Prostate gland (tissue), 2 donors: ENCODE data around the gene UST.

Experiments used
- POLR2A ChIP-seq: fragments of 450-650 bp; IDR thresholded peaks from one replicate; pipeline ENCODE4 v1.6.1; 2016; ENCODE audit warnings: antibody characterized with exemption, mild to moderate bottlenecking
- POLR2AphosphoS5 ChIP-seq: sonication (generic); formaldehyde crosslinking; IDR thresholded peaks from one replicate; pipeline ENCODE4 v1.6.1; 2017; ENCODE audit warnings: antibody characterized with exemption
- TF ChIP-seq, protein P1 (sequence below), 4 experiments: fragments of 200-600 bp in 2 of 4; fragments of 450-650 bp in 2 of 4; sonication (generic) in 2 of 4; IDR thresholded peaks; 1 replicate in 3 of 4; 2 replicates in 1 of 4; pipeline ENCODE4 v1.5.1; 2016 to 2019; ENCODE audit warnings: antibody characterized with exemption in 4 of 4, mild to moderate bottlenecking in 2 of 4, moderate library complexity in 2 of 4

DNA sequence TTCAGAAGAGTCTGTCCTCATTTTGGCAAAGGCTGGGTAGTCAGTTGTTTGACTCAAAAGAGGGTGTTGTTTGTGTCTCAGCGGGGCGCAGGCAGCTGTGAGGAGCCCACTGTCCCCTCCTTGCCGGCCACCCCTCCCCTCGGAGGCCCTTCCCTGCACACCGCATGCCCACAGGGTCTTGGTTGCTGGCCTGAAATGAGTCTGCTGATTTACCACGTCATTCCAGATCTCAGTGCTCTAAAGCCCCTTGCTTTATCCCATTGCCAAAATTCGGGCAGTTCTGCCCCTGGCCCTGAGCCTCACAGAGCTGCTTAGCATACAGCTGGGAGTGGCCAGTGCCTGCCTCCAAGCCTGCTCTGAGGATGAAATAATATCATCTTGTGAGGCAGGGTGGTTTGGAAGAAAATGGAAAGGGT is 220.7 kb downstream of the UST start:
- TF ChIP-seq, protein P1, sequence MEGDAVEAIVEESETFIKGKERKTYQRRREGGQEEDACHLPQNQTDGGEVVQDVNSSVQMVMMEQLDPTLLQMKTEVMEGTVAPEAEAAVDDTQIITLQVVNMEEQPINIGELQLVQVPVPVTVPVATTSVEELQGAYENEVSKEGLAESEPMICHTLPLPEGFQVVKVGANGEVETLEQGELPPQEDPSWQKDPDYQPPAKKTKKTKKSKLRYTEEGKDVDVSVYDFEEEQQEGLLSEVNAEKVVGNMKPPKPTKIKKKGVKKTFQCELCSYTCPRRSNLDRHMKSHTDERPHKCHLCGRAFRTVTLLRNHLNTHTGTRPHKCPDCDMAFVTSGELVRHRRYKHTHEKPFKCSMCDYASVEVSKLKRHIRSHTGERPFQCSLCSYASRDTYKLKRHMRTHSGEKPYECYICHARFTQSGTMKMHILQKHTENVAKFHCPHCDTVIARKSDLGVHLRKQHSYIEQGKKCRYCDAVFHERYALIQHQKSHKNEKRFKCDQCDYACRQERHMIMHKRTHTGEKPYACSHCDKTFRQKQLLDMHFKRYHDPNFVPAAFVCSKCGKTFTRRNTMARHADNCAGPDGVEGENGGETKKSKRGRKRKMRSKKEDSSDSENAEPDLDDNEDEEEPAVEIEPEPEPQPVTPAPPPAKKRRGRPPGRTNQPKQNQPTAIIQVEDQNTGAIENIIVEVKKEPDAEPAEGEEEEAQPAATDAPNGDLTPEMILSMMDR (IDR thresholded peaks at IDR 0.05), result no peak
- TF ChIP-seq POLR2A, result no peak
- no peak for TF ChIP-seq POLR2AphosphoS5
